Dendritic cell treated with granulocyte-macrophage colony-stimulating factor and Interleukin-4, amounts not matched to agents 40 ng/mL and 50 ng/mL, for 4 days (primary cell): Measurements from ENCODE around the gene BRD3OS.

Experiments
- H3K27ac Mint-ChIP-seq: one replicate; pipeline ENCODE4 v1.8.0; 2022; ENCODE audit warnings: mild to moderate bottlenecking, mixed read lengths
- H3K27me3 Mint-ChIP-seq: one replicate; pipeline ENCODE4 v1.8.0; 2022; ENCODE audit warnings: mild to moderate bottlenecking, mixed read lengths
- H3K36me3 Mint-ChIP-seq: one replicate; pipeline ENCODE4 v1.8.0; 2022; ENCODE audit warnings: low read depth, mixed read lengths
- H3K4me1 Mint-ChIP-seq: one replicate; pipeline ENCODE4 v1.8.0; 2022; ENCODE audit warnings: low read depth, mixed read lengths
- H3K4me3 Mint-ChIP-seq: one replicate; pipeline ENCODE4 v1.8.0; 2022; ENCODE audit warnings: mild to moderate bottlenecking, moderate library complexity, mixed read lengths
- H3K9me3 Mint-ChIP-seq: one replicate; pipeline ENCODE4 v1.8.0; 2022; ENCODE audit warnings: mixed read lengths
- intact Hi-C: fragments of 100-400 bp; cut with micrococcal nuclease; formaldehyde crosslinking; loops from one replicate; pipeline ENCODE4 v1.15.0; 2022

BRD3OS gene

DNA sequence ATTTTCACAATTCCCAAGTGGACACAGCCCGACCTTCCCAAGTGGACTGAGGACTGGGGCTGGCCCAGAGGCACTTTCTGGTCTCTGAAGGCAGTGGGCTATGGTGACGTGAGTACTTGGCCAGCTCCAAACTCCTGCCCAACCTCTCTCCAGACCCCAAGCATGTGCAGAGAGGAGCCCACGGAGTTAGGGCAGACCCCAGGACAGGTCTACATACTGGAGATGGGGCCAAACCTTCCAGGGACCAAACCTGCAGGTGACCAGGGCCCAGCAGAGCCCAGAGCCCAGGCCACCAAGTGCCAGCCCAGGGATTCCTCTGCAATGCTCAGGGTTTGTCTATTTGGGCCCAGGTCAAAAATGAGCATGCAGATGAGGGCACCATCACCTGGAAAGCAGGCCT lies 27.2 kb downstream of the BRD3OS start:
- intact Hi-C loops = no loop called here
- Mint-ChIP-seq H3K27me3 (peaks cover 5% of the 10 kb centered on the region), H3K4me1 (peaks cover 30% of the 10 kb centered on the region), H3K4me3 (no peak overlapping the region), H3K27ac (no peak overlapping the region), H3K9me3 (no peaks in the 10 kb centered on the region), H3K36me3 (peaks cover 88% of the 10 kb centered on the region)

DNA sequence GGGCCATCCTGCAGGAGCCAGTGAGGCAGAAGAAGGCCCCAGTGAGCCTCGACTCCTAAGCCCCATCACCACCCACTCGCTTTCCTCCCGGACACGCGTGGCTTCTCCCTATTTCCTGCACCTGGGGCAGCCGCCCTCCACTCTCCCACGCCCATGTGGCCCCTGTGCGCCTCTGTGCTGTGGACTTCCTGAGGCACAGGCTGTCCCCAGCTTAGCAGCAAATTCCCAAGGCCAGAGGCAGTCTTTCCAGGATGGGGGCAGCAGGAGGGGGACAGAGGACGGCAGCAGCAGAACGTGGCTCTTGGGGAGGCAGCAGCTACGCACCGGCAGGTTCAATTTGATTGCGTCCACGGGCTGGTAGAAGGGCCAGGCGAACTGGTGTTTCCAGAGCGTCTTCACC lies 27.7 kb downstream of the BRD3OS start:
- Mint-ChIP-seq H3K36me3 (peaks cover 86% of the 10 kb centered on the region), H3K9me3 (no peaks in the 10 kb centered on the region), H3K27me3 (peaks cover 5% of the 10 kb centered on the region), H3K27ac (no peak overlapping the region), H3K4me3 (no peak overlapping the region), H3K4me1 (peaks cover 34% of the 10 kb centered on the region)
- intact Hi-C loops = no loop called here

DNA sequence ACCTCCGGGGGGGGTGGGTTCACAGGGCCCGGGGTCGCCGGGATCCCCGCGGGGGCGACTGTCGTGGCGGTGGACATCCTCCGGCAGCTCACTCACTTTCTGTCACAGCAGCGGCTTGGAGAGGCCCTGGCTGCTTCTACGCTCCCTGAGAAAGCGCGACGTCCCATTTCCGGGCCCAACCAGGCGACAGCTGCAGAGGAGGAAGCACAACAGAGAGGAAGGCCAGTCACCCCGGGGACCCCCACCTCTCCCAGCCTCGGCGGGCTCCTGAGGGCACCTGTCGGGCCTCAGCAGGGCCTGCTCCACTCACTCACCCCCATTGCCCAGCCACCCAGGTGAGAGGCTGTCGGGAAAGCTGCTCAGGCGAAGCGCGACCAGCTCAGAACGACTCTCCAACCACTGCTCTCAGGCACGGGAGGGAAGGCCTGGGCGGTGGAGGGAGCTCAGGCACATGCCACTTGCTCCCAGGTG lies 28.2 kb downstream of the BRD3OS start:
- Mint-ChIP-seq H3K4me3 (no peak overlapping the region), H3K27ac (no peak overlapping the region), H3K9me3 (no peaks in the 10 kb centered on the region), H3K27me3 (peaks cover 7% of the 10 kb centered on the region), H3K4me1 (peaks cover 39% of the 10 kb centered on the region), H3K36me3 (peaks cover 84% of the 10 kb centered on the region)
- intact Hi-C loops = no loop called here

DNA sequence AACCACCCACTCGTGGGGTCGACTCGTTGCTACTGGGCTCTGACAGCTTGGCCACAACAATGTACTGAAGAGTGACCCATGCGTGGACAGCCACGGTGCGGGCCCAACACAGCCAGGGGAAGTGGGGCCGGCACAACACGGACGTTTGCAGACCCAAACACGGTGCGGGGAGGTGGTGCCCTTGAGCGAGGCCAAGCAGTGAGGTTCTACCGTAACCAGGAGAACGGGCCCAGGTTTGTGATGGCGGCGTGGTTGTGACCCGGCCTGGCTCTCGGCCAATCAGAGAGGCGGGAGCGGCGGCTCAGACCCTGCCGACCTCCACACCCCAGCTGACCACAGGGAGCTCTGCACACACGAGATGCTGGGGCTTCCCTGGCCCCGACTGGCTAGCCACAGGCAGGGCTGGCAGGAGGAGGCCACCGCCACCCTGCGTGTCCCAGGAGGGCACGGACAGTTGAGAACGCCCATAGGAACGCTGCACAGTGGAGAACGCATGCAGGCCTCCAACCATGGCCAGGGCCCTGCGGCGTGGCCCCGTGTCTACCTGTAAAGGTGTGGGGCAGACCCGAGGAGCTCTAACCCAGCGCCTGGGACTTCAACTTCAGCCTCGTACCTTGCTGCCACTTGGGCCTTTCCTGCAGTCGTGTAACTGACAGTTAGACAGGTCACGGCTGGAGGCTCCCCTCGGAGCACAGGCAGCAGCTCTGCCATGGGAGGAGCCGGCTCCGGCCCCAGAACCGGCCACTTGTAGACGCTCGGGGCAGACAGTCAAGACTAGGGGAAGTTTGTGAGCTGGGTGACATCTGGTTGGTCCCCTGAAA lies 28.9 kb downstream of the BRD3OS start:
- H3K27ac Mint-ChIP-seq = no peak overlapping the region
- intact Hi-C loops = no loop called here

DNA sequence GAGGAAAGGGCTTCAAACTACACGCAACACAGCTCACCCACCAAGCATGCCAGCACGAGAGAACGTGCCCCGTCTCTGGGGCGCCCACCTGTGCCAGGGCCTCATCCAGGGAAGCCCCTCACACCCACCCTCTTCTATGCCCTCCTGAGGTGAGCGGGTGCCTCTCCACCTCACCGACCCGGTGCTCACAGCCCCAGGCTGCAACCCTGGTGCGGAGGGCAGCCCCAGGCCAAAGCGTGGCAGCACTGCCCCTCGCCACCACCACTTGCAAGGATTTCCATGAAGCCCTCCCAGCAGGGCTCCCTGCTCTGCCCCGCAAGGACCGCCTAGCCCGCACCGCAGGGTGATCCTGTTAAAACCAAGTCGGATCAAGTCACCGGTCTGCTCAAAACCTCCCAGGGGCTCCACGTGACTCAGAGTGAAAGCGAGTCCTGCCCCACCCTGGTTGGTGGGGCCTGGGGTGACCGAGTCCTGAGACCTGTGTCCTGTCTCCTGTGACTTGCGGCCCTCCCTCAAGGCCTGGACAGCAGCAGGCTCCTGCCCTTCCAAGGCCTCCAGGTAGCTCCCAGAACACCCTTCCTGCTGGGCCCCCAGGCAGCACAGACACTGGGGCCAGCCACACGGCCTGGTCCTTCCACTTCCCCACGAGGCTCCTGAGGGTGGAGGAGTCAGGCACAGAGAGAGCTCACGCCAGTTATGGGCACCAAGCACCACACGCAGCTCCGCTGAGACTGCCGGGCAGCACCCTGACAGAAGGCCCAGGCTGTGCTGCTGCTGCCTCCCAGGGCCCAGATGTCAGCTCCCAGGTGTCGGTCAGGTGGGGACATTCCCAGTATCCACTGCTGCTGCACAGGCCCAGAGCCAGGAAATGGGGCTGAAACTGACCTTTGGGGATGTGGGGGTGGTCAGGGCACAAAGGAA lies 29.9 kb downstream of the BRD3OS start:
- Mint-ChIP-seq H3K4me1 (peaks cover 56% of the 10 kb centered on the region), H3K27me3 (peaks cover 15% of the 10 kb centered on the region), H3K9me3 (no peaks in the 10 kb centered on the region), H3K36me3 (peaks cover 75% of the 10 kb centered on the region), H3K27ac (no peak overlapping the region), H3K4me3 (no peak overlapping the region)
- intact Hi-C loops = no loop called here

More for the DNA sequence above, 28.9 kb downstream of the BRD3OS start:
- H3K9me3 Mint-ChIP-seq = no peaks in the 10 kb centered on the region
- H3K4me3 Mint-ChIP-seq = no peak overlapping the region
- H3K4me1 Mint-ChIP-seq = peaks cover 46% of the 10 kb centered on the region
- H3K27me3 Mint-ChIP-seq = peaks cover 14% of the 10 kb centered on the region
- H3K36me3 Mint-ChIP-seq = peaks cover 84% of the 10 kb centered on the region

DNA sequence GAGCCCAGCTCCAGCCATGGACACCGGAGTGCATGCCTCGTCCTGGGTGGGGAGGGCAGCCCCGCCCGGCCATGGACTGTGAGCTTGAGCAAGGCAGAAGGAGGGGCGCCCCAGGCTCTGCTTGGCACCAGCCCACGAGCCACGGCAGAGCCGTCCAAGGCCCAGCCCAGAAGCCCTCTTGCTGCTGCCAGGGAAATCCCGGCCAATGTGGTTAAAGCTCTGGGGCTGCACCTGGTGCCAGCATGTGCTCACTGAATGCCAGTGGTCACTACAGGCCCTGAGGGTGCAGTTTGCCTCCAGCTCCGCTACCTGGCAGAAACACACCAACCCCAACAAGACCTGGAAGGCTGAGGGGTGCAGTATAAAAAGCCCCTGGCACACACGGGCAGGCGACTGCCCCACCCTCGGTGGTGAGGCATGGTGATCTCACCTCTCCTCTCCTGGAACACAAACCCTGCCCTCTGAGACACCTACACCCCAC lies 30.7 kb downstream of the BRD3OS start:
- intact Hi-C loops = no loop called here
- Mint-ChIP-seq H3K27ac (no peak overlapping the region), H3K36me3 (peaks cover 66% of the 10 kb centered on the region), H3K4me3 (no peak overlapping the region), H3K4me1 (peaks cover 65% of the 10 kb centered on the region), H3K27me3 (peaks cover 15% of the 10 kb centered on the region), H3K9me3 (no peaks in the 10 kb centered on the region)

DNA sequence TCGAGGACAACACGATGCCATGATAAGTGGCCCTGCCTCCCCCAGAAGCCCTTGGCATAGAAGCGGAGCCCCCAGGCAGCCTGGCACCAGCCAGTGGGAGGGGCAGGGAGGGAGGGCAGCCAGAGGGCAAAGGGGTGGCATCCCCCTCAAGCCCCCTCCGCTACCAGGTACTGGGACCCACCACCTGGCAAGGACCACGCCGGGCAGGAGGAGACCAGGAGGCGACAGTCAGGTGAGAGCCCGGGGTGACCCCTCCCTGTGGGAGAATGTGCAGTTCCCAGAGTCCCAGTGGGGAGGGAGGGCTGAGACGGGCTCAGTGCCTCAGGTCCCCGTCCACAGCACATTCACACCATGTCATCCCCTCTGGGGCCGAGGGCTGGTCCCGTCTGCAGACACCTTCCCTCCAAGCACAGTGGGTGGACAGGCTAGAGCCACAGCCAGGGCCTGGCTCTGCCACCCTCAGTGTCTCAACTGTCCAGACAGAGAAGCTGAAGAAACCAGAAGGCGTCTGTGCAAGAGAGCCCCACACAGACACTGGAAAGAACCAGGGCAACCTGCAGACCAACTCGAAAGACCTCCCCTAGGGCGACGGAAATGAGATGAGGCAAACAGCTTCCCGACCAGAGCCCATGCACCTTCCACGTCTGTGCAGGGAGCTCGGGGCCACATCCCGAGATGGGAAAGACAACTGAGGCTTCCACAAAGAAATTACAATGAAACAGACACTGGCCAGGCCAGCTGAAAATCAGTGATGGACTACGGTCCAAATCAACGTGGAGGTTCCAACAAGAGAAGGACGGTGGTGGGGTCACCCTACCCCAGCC lies 31.4 kb downstream of the BRD3OS start:
- Mint-ChIP-seq H3K4me1 (peaks cover 72% of the 10 kb centered on the region), H3K4me3 (no peak overlapping the region), H3K27ac (peak overlapping the region; percentile 34), H3K9me3 (no peaks in the 10 kb centered on the region), H3K27me3 (peaks cover 15% of the 10 kb centered on the region), H3K36me3 (peaks cover 59% of the 10 kb centered on the region)
- intact Hi-C loops = no loop called here

DNA sequence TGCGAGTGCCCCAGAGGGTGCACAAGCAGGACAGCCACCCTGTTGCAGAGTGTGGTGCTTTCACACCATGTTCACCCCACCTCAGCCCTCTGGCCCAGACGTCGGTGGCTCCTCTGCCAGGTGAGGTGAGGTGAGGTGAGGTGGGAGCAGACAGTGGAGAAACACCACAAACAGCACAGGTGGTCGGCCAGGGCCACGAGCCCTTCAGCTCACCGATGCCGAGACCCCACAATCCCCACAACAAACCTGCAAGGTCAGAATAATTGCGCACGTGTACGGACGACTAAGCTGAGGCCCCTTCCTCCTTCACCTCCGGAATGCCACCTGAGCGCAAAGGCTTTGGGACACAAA lies 32.0 kb downstream of the BRD3OS start:
- H3K4me3 Mint-ChIP-seq = no peak overlapping the region
- intact Hi-C loops = no loop called here
- peaks cover 53% of the 10 kb centered on the region for H3K36me3 Mint-ChIP-seq
- peak overlapping the region; percentile 34 for H3K27ac Mint-ChIP-seq
- no peaks in the 10 kb centered on the region for H3K9me3 Mint-ChIP-seq
- peaks cover 78% of the 10 kb centered on the region for H3K4me1 Mint-ChIP-seq
- peaks cover 16% of the 10 kb centered on the region for H3K27me3 Mint-ChIP-seq

DNA sequence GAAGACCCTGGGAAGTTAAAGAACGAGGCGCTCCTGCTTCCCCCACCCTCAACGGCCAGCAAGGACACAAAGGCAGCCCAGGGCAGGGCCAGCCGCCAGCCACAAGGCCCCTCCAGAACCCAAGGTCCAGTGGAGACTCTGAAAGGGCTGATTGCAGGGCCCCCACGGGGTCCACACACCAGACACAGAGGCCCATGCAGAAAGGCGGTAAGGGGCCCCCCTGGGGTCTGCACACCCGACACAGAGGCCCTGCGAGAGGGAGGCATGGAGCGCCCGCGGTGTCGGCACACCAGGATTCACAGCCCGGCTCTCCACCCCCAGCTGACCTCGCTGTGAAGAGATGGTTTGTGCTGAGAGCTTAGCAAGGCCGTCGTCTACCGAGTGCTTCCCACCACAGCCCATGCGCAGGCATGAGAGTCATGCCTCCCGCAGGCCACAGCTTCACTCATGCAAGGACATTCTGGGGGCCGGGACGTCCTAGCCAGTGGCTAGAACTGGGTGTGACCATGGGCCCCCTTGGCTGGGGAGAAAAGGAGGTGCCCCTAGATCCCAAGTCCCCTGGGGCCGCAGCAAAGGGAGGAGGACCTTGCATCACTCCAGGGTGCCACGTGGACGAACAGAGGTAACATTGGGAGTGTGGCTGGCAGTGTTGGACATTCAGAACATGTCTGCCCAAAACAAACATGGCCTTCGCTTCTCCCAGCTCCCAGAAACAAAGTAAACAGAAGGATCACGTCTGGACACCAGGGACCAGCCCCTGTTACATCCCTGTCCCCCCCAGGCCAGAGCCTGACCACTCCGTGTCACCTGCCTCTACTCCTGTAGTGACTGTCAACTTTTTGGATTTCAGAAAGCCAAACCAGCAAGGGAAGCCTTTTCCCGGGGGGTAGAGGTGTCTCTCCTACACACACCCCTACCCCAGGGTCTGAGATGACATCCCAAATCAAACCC lies 32.7 kb downstream of the BRD3OS start:
- H3K27me3 Mint-ChIP-seq = peaks cover 23% of the 10 kb centered on the region
- intact Hi-C loops = no loop called here
- H3K4me3 Mint-ChIP-seq = no peak overlapping the region
- no peak overlapping the region for H3K27ac Mint-ChIP-seq
- no peaks in the 10 kb centered on the region for H3K9me3 Mint-ChIP-seq
- peaks cover 52% of the 10 kb centered on the region for H3K36me3 Mint-ChIP-seq
- H3K4me1 Mint-ChIP-seq = peaks cover 85% of the 10 kb centered on the region

DNA sequence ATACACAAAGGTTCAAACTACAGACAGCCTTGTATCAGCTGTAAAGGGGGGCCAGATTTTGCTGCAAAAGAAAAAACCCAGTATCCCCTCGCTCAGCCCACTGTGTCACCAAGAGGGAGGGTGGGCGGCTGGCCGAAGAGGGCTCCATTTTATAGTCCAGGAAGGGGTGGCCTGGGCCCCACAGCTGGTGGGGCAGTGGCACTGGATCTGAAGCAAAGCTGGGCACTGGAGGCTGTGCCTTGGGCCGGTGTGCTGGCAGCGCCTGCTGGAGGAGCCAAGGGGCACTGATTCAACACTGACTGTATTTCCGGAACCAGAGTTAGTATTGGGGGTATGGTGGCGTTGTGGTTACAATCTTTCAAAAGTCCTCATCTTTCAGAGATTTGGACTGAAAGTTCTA lies 33.4 kb downstream of the BRD3OS start:
- Mint-ChIP-seq H3K27ac (peak overlapping the region; percentile 61), H3K9me3 (no peaks in the 10 kb centered on the region), H3K4me1 (peaks cover 92% of the 10 kb centered on the region), H3K4me3 (no peak overlapping the region), H3K27me3 (peaks cover 23% of the 10 kb centered on the region), H3K36me3 (peaks cover 52% of the 10 kb centered on the region)
- intact Hi-C loops = no loop called here

DNA sequence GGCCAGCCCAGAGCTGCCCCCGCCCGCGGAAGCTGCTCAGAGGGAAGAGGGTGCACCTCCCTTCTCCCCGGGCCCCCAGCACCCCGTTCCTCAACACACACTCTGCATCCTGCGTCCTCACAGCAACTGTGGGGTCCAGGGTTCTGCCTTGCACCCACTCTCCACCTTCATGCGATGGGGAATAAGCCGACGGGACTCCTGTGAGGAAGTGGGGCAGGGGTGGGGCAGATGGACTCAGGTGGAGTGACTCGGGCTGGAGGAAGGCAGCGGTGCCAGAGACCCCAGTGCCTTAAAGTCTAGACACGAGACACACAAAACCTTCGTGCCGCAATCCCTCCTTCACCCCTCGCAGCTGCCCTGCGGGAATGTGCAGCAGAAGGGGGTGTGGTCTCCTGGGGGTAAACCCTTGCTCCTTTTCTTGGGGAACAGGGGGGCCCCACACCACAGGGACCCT lies 33.9 kb downstream of the BRD3OS start:
- H3K9me3 Mint-ChIP-seq = no peaks in the 10 kb centered on the region
- intact Hi-C loops = no loop called here
- H3K36me3 Mint-ChIP-seq = peaks cover 49% of the 10 kb centered on the region
- H3K27me3 Mint-ChIP-seq = peaks cover 23% of the 10 kb centered on the region
- H3K4me3 Mint-ChIP-seq = peak overlapping the region; percentile 49
- peak overlapping the region; percentile 61 for H3K27ac Mint-ChIP-seq
- peaks cover 94% of the 10 kb centered on the region for H3K4me1 Mint-ChIP-seq

DNA sequence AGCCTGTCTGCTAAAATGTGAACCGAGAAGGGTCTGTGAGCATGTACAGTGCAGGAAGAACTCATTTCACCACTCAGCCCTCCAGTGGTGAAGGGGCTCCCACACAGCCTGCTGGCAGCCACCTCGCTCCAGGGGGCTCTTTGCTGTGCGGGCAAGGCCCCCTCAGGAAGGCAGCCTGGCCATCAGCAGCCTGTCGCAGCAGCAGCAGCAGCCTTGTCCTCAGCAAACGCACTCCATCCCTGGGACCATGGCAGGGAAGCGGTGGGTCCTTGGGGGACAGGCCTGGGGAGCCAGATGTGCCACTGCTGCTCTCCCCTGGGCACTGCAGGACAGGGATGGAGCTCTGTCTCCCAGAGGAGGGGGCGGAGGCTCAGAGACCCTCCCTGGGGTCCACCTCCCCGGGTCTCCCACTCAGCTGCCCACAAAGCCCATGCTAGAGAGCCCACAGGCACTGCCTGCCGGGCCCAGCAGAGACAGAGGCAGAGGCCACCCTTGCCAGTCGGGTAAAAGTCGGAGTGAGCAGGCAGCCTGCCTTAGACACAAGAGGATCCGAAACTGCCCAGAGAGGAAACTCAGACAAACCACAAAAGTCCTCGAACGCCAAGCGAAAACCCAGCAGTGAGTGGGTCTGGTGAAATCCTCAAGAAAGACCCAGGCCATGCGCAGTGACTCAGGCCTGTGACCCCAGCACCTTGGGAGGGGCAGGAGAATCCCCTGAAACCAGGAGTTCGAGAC lies 34.5 kb downstream of the BRD3OS start:
- Mint-ChIP-seq H3K4me1 (peaks cover 96% of the 10 kb centered on the region), H3K27ac (peak overlapping the region; percentile 61), H3K36me3 (peaks cover 43% of the 10 kb centered on the region), H3K9me3 (no peaks in the 10 kb centered on the region), H3K27me3 (peaks cover 23% of the 10 kb centered on the region), H3K4me3 (peak overlapping the region; percentile 49)
- intact Hi-C loops = no loop called here
